ENCODE data around the gene EYS.
"Not testable (repeated sequence)": the region's sequence is repeated elsewhere in the genome, so short reads cannot be mapped to it uniquely, and the experiment has no call there.

Gene EYS

GRCh38 chr6:65071480-65071879 lies 635.5 kb downstream of the EYS start:
- DNase-seq: no peak

DNA sequence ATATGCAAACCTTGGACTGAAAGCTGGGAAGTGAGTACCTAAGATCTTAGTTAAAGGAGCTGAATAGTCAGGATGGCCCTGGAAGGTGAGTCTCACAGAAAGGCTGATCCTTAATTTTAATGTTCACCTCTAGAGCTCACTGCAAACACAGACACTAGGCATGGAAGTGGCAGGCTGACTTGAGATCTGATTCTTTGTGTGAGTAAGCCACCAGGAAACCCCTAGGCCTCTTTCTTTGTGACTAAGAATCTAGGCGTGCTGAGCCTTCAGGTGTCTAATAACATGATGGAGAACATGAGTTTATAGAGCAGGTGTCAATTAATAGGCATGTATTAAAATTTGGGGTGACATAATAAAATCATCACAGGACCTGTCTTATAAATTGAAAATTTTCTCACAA lies 642.2 kb downstream of the EYS start:
- no peak for DNase-seq

GRCh38 chr6:65059568-65059967 lies 647.5 kb downstream of the EYS start:
- no peak for DNase-seq

DNA sequence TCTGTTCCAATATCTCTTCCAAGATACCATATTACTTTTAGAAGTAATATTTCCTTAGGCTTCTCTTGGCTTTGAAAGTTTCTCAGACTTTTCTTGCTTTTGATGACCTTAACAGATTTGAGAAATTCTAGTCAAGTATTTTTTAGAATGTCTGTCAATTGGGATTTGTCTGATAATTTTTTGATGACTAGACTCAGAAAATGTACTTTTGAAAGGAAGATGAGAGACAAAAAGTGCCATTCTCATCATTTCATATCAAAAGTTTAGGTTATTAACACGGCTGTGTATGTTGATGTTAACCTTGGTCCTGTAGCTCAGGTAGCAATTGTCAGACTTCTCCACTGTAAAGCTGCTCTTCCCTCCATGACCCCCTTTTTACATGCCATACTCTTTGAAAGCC lies 651.5 kb downstream of the EYS start:
- DNase-seq: no peak

- DNase-seq: no peak
Measured at GRCh38 chr6:65052626-65053025, 654.4 kb downstream of the EYS start.

- no peak for DNase-seq
Measured at GRCh38 chr6:65045801-65046200, 661.2 kb downstream of the EYS start.

GRCh38 chr6:65014006-65014405 lies 693.0 kb downstream of the EYS start:
- no peak for DNase-seq

- DNase-seq: no peak
Measured at GRCh38 chr6:65006788-65007187, 700.2 kb downstream of the EYS start.

- no peak for DNase-seq
Measured at GRCh38 chr6:65004283-65004682, 702.7 kb downstream of the EYS start.

GRCh38 chr6:65002882-65003281 lies 704.1 kb downstream of the EYS start:
- DNase-seq: not testable (repeated sequence)

DNA sequence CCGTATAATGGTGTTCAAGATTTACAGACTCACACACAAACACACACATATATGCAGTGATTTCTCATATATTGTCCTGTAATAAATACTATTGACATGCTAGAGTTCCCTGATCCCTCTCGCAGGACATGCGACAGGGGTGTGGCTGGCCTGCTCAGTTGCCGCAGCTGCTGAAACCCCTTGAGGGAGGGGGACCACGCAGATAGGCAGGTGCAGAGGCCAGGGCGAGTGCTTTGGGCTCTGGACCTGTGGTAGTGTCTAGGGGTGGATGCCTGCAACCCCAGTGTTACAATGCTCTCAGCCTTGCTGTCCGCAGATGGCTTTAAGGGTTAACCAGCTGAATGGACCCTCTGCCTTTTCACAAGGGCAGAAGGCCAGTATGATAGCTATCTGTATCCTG lies 706.2 kb downstream of the EYS start:
- no peak for DNase-seq

- no peak for DNase-seq
Measured at GRCh38 chr6:64998204-64998603, 708.8 kb downstream of the EYS start.

DNA sequence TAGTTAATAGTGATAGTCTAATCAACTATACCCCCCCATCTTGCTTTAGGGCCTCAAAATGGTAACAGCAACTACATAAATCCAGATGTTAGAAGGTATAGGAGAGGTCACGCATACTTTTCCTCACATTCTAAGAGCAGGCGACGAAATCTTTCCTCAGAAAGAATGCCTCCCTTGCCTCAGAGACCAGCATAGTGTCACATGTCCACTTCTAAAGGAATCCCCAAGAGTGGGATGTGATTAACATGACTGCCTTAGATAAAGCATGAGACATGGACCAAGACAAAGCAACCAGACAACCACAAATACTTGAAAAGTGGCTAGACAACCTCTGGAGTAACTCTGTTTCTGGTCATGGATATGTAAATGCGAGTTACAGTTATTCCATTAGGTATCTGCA lies 710.7 kb downstream of the EYS start:
- no peak for DNase-seq

GRCh38 chr6:64990652-64991304 lies 716.2 kb downstream of the EYS start:
- DNase-seq: no peak

- DNase-seq: no peak
Measured at GRCh38 chr6:64988148-64988547, 718.9 kb downstream of the EYS start.

DNA sequence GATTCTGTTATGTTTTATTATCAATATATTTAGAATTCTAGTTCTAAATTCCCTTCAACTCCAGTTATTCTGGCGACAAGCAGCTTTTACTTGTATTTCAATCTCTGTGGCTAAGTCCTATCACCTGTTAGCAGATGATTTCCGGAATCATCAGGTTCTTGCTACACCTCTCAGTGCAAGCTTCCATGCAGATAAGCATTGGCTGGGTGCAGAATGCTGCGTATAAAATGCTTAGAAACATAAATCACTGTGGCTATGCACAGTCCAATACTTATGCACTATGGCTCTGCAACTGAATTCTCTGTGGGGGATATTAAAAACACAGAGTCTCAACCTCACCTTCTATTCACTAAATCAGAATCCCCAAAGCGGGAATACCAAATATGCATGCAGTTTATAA lies 720.0 kb downstream of the EYS start:
- DNase-seq: no peak

DNA sequence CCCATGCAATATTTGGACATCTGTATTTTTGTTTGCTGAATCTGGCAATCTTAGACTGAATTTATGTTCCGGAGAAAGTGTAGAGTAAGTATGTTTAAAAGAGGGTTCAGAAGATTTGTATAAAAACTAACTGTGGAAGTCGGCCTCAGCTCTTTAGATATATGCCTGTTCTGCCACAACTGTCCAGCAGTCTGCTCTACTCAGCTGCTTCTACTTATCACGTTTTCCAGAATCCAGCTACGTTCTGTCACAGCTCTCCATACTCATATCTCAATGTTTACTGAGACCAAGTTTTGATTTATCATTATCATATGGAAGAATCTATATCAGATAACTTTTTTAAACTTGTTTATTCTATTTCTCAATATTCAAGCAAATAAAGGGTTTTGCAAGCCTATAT lies 721.3 kb downstream of the EYS start:
- DNase-seq: no peak

DNA sequence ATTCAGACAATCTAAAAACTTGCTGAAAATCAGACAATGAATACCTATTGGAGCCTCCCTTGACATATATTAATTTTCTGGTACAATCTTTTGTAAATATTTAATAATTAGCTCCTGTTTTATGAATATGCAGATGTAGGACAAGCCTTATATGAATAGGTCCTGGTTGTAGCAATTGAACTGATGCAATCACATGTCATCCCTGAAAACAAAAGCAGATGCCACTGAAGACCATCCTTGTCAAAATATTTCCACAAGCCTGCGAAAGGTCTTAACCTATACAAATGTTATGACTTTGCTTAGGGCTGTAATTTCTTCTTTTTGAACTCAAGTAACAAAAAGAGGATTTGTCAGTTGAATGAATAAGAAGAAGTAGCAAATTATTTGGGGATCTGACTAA lies 722.1 kb downstream of the EYS start:
- no peak for DNase-seq

DNA sequence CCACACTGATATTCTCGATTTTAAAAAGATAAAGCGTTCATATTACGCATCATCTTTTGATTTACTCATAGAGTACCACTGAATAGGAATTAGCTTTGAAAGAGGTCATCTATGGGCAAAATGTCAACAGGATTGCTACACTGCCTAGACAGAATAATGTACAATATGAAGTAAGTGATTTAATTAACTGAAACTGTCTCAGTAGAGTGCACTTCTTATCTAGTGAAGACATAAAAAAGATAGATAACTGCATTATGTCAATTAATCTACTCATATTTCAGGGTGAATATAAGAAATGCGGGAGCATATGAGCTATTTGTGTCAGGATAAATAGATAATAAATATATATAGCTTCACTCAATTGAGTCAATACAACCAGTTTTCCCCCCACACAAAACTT lies 723.9 kb downstream of the EYS start:
- no peak for DNase-seq

DNA sequence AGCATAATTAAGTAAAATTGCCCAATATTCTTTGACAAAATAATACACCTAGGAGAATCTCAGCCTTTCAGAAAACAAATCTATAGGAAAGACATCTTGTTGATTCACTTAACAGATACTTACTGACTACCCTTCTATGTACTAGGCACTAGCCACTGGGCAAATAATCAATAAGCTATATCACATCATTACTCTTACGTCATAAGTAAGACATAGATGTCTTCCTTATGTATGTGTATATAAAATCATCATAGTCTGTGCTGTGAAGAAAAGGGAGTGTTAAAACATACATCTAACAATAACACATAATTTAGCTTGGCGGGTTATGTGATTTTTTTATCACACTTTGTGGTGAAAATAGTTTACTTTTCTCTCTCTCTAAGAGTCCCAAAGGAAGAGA lies 733.9 kb downstream of the EYS start:
- no peak for DNase-seq

- no peak for DNase-seq
Measured at GRCh38 chr6:64969139-64969538, 737.9 kb downstream of the EYS start.

DNA sequence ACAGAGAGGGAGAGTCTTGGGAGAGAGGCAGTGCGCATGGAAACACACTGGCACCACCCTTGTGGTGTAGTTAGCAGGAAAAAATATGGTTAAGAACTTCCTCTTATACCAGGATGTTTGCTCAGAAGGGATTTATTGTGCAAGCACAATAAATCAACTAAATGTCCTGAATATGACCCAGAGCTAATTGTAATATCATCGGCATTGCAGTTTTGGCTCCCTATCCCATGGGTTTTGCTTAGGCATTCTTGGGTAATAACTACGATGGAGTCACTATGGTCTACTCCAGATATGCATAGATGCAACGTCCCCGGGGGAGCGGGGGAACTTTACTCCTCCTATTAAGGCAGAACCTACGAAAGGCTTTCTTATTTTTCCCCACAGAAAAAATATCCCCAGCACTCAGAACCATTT lies 751.6 kb downstream of the EYS start:
- DNase-seq: no peak

DNA sequence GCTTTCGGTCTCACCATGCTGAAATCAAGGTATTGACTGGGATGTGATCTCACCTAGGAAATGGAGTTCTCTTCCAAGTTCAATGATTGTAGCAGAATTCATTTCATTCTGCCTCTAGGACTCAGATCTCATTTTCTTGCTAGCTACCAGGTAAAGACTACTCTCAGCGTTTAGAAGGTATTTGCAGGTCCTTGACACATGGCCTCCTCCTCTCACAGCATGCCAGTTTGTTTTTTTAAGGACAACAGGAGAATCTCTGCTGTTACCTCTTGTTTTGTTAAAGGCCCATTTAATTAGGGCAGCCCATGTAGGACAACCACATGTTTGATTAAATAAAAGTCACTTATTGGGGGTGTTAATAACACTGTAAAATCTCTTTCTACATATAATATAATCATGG lies 757.8 kb downstream of the EYS start:
- DNase-seq: no peak

DNA sequence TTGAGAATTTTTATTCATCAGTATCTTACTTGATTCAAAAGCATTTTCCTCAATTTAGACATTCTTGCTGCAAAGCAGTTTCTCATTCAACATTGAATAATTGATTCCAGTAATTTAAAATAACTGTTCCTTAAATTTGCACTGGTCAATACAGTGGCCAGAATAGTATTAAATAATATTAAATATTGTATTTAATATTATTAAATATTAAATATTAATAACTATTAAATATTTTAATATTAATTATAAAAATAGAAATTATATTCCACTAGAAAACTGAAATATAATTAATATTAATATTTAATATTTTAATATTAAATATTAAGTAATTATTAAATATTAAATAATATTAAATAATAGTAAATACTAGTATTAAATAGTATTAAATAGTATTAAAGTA lies 758.8 kb downstream of the EYS start:
- no peak for DNase-seq

DNA sequence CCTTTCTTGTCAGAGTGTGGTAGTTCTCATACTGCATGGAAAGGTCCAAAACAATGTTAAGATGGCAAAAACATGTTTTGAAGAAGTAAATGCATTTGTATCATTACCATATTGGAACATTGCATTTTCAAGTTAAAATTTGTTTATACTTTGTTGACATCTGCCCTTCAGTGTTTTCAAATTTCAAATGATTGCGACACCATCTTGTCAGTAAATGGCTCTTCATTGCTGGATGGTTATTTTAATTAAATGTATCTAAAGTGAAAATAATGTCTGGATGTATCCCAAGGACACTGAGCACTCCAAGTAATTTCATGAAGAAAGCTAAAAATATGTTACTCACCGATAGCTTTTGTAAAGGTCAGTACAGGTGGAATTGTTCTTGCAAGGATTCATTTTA lies 761.6 kb downstream of the EYS start:
- DNase-seq: no peak

GRCh38 chr6:64932486-64932885 lies 774.5 kb downstream of the EYS start:
- DNase-seq: no peak
